ENCODE data around the gene SORCS2.

- TF ChIP-seq CTCF (conservative IDR thresholded peaks at IDR 0.05; ENCODE audit: low read depth, low read length) (no peak), EZH2phosphoT487 (IDR thresholded peaks at IDR 0.05; ENCODE audit: borderline replicate concordance, low read length) (no peak), EZH2 (IDR thresholded peaks at IDR 0.05; ENCODE audit: low read length, unreplicated experiment) (no peak)
These were observed 446.8 kb downstream of the SORCS2 start for GRCh38 chr4:7638984-7639789.

Measured in PC-3 (cell line).